GM18507 (cell line): Measurements from ENCODE around the gene SLC22A16.
"Not testable (repeated sequence)": the region's sequence is repeated elsewhere in the genome, so short reads cannot be mapped to it uniquely, and the experiment has no call there.

Experiments used
- DNase-seq: peaks from one replicate; pipeline ENCODE4 v3.0.0; 2011; ENCODE audit warnings: low read depth; ENCODE audit not compliant: insufficient read length; ENCODE audit errors: extremely low spot score
- FAIRE-seq: peaks from 2 replicates; lab custom pipeline; 2011; peaks lifted over from hg19 to GRCh38; lab: Jason Lieb, UNC

Gene SLC22A16

DNA sequence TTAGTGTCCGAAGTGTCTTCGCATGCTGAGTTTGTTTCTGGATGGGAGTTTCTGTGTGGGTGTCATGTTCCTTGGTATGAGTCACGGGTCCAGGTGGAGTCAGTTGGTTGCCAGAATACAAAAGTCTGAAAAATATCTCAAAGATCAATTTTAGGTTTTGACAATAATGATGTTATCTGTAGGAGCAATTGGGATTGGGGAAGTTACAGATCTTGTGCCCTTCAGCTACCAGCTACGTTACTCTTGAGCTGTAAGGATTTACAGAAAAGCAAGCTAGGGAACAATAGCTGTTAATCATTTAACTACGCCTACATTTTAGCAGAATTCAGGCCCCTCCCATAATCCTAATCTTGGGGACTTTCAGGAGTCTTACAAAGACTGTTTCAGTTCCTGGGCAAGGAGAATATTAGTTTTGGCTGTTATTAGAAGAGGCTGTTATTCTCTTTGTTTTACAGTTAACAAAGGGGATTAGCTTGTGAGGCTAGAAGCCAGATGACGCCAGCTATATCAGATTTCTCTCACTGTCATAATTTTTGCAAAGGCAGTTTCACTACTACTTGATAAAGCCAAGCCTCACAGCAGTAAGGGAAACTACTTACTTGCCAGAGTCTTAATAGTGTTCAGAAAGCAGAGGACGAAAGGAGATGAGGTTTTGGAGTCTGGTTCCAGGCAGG is 15.4 kb upstream of the SLC22A16 start:
- DNase-seq (no peak), FAIRE-seq (no peak)

DNA sequence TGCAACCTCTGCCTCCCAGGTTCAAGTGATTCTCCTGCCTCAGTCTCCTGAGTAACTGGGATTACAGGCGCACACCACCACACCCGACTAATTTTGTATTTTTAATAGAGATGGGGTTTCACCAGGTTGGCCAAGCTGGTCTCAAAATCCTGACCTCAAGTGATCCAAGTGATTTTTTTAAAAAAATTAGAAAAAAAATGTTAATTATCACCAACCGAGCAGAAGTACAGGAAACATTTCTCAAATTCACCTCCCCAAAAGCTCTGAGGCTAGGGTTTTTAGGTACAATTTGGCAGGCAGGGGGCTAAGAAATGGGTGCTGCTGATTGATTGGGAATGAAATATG is 14.9 kb upstream of the SLC22A16 start:
- no peak for DNase-seq
- FAIRE-seq: no peak

DNA sequence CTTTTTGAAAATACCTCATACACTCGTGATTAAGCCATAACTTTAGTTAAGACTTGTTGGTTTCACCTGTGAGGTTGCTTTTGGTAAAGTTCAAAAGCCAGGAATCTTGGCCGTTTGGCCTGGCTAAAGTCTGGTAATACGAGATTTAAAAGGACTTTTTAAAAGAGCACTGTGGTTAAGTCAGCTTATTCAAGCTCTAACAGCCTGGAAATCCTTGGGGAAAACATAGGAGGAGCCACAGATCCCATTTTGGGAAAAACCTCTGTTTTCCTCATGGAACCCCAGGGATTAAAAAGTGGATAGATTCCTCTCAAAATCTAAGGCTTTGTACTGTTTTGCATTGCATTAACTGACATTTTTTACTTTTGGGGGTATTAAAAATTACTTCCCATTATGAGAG is 13.7 kb upstream of the SLC22A16 start:
- no peak for DNase-seq
- FAIRE-seq: no peak

DNA sequence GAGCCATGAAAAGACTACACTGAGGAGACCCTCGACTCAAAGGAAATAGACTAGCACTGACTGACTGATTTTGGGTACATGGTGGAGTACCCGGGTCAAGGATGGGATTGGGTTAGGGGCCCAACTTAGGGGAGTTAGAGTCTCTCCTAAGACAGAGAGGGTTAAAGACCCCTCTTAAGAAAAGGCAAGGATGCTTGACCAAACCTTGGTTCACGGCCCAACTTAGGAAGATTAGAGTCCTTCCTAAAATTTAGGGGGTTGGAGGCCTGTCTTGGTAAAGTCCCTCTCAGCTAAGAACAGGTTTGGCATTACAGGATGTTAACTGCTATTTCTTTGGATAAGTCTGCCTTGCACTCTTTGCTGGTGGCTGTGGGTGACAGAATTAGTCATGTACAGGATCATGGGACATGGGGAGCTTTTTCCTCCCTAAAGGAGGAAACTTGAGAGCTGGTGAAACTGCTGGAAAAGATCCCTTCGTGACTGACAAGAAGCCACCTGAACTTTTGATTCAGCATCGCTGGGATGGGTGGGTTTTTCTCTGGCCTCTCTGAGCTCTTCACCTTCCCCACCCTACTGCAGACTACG is 12.3 kb upstream of the SLC22A16 start:
- DNase-seq (no peak), FAIRE-seq (no peak)

DNA sequence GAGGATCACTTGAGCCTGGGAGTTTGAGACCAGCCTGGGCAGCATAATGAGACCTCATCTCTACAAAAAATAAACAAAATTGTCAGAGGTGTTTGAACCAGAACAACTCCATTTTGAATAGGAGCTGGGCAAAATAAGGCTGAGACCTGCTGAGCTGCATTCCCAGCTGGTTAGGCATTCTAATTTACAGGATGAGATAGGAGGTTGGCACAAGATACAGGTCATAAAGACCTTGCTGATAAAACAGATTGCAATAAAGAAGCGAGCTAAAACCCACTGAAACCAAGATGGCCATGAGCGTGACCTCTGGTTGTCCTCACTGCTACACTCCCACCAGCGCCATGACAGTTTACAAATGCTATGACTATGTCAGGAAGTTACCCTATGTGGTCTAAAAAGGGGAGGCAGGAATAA is 11.6 kb upstream of the SLC22A16 start:
- DNase-seq, FAIRE-seq: not testable (repeated sequence)

DNA sequence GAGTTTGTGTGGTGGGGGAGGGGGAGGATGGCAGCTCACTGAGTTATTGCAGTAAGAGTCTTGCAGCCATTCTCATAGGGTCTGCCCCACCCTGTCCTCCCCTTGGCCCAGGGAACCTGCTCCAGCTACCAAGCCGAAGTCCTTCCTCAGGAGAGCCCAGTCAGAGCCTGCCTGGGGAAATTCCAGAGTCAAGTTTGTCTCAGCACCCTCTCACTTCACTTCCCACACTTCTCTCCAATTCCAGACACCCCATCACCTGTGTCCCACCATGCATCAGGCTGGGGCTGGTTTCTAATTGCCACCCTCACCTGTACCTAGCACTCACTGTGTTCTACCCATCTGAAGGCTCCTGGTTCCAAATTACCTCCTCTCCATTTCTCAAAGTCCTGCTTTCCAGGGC is 10.3 kb upstream of the SLC22A16 start:
- FAIRE-seq (no peak), DNase-seq (no peak)

DNA sequence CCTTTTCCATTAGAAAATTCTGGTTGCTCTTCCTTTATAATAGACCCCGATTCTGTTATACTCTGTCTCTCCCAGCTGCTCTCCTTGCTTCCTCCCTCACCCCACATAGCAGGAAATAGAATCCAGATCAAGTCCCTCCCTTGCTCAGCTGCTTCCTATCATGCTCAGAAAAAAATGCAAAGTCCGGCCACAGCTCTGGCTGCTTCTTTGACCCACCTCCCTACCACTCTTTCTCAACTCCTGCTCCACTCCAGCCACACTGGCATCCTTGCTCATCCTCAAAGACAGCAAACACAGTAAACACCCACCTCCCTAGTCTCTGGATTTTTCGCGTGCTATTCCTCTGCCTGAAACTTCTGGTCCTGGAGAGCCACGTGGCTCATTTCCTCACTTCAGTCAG is 9.1 kb upstream of the SLC22A16 start:
- DNase-seq (no peak), FAIRE-seq (no peak)

DNA sequence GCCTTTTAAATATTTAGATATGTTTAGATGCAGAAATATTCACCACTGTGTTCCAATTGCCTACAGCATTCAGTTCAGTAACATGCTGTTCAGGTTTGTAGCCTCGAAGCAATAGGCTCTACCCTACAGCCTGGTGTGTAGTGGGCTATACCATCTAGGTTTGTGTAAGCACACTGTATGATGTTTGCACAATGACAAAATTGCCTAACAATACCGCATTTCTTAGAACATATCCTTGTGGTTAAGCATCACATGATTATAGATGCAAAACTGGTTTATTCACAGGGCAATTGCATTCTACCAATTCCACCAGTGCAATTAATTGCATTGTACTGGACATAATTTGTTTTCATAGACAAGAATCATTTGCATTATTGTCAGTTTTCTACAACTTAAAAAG is 7.9 kb upstream of the SLC22A16 start:
- FAIRE-seq (no peak), DNase-seq (no peak)

DNA sequence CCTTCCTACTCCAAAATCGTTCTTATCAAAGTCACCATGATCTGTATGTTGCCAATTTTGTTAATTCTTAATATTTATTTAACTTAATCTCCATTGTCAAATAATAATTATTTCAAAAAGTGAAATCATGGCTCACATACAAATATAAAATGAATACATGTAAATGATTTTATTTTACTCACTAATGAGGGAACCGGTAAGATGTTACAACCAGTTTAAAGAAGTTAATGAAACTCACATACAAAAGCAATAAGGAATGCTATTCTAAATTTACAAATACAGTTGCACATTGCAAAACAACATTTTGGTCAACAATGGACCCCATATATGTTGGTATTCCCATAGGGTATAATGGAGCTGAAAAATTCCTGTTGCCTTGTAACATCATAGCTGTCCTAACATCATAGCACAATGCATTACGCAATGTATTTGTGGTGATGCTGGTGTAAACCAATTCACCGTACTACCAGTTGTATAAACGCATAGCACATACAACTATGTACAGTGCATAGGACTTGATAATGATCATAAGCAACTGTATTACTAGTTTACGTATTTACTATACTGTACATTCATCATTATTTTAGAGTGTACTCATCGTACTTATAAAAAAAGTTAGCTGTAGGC is 6.5 kb upstream of the SLC22A16 start:
- FAIRE-seq: no peak

DNA sequence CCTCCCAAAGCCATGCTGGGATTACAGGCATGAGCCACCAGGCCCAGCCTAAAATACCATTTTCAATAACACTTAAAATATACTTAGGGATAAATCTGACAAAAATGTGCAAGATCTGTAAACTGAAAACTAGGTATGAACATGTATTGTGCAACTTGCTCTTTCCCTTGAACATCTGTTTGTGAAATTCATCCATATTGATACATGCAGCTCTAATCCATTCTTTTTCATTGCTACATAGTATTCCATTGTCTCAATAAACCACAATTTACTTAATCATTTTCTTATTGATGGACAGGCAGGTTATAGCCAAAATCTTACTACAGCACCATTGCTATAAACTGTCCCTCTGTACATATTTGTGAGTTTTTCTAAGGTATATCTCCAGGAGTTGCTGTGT is 4.7 kb upstream of the SLC22A16 start:
- DNase-seq: no peak
- FAIRE-seq: no peak

More for the DNA sequence above, 6.5 kb upstream of the SLC22A16 start:
- DNase-seq: no peak

DNA sequence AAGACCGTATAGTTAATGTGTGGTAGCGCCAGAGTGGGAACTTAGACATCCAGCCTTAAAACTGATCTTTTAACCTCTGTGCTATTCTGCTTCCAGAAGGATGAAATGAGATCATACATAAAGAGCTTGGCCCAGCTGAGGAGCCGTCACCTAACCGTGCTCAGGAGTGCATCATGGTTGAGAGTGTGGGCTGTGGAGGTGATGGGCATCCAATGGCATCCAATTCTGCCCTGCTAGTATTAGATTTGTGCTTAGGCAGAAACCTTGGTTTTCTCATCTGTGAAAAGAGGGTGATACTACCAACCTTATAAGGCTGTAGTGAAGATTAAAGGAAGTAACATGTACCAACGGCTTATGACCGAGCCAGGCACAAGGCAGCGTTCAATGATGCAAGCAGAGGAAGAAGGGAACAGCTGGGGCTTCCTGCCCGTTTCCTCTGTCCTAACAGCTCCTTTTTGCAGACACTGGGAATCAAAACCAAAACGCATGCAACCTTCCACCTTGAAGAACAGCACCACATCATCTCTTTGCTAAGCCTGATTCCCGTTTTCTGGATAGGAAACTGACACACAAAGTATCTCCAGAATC is 1.3 kb downstream of the SLC22A16 start:
- DNase-seq (no peak), FAIRE-seq (no peak)

DNA sequence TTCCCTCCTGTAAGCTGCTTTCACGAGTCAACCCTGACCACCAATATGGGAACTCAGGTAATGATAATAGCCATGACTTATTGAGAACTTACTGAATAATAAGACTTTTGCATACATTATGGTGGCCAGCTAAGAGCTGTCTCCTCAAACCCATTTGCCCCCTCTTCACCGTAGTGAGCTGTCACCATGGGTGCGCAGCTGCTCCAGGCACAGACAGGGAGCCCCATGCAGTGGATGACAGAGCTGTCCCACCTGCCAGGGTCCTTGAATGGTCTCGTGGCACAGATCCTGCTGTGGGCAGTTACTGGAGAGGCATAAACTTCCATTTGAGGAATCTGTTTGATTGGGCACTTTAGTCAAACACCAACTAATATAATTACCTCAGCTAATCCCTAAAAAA is 1.9 kb downstream of the SLC22A16 start:
- FAIRE-seq (no peak), DNase-seq (no peak)

DNA sequence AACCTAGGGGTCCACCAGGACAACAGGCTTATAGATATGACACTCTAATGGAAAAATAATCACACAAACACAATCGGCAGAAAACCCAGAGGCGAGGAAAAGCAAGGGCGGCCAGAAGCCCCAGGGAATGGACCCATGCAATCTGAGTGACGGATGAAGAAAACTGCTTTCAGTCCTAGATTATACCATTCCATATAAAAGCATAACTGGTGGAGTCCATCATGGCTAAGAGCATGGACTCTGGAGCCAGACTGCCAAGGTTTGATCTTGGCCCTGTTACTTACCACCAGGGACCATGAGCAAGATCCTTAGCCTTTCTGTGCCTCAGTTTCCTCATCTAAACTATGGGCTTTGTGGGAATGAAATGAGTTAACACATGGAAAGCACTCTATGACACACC is 3.7 kb downstream of the SLC22A16 start:
- FAIRE-seq (no peak), DNase-seq (no peak)

DNA sequence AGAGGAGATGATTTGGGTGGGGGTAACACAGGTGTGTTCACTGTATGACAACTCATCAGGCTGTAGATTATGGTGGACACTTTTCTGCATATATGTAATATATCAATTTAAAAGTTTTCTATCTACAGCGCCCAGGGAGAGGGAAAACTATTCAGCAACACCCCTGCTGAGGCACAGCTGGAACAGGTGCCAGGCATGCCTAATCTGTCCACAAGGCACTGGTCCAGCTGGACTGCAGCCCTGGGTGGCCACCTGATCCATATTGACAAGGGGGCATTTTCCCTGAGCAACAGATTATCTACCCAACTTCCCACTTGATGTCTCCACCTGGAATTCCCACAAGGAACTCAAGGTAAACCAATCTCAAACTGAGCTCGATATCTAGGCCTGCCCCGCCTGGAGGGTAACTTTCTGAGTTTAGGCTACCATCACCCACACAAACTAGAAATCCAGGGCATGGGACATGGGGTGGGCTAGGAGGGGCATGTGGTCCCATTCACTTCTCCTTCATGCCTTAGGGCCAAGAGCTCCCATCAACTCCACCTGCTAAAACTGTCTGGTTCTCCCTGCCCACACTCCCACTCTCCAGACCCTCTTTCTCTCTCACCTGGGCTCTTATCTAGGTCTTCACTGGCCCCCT is 4.6 kb downstream of the SLC22A16 start:
- no peak for DNase-seq
- no peak for FAIRE-seq

DNA sequence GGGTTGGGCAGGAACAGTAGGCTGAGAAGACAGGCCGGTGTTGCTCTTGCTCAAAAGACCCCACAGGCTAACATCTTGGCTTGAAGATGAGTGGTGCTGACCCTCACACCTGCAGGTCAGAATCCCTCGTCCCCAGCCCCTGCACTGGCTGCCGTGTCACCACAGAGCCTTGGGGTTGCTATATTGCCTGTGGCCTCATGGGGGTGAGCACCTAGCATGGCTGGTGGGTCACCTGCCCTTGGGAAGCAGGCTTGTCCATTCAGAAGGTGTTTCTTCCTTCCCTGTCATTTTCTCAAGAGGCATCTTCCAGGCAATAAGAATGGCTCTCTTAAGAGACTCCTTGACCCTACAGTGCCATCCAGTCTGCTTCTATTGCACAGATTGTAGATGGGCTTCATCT is 7.7 kb downstream of the SLC22A16 start:
- FAIRE-seq: no peak
- DNase-seq: no peak

DNA sequence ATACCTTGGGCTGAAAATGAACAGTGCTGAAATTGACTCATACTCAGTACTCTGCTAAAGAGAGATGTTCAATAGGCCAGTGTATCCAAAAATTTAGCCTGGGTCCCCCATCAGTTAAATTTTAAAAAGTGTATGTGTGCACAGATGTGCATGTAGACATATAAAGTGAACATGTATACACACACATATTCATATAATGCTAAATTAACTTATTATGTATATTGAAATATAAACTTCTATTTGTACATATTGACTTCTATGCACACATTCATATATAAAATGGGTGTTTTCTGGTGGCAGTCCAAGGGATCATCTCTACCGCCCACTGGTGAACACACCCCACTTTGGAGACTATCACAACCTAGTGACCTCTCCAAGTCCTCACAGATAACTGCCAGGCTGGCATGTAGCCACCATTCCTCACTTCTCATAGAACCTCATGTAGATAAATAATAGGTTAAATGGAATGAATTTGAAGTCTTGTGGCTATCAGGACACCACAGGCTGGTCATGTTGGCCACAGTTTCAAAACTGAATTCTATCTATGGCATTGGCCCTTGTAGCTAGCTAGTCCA is 8.8 kb downstream of the SLC22A16 start:
- no peak for FAIRE-seq
- no peak for DNase-seq

DNA sequence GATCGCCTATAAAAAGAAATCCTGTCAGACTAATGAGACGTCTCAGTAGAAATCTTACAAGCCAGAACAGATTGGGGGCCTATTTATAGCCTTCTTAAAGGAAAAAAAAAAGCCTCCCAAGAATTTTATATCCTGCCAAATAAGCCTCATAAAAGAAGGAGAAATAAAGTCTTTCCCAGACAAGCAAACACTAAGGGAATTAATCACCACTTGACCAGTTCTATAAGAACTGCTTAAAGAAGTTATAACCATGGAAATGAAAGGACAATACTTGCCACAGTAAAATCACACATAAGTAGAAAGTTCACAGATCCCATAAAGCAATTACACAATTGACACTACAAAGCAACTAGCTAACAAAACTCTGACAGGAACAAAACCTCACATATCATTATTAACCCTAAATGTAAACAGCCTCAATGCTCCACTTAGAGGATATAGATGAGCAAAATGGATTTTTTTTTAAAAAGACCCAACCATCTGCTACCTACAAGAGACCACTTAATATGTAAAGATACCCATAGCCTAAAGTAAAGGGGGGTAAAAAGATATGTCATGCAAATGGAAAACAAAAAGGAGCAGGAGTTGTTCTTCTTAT is 13.4 kb downstream of the SLC22A16 start:
- DNase-seq (no peak), FAIRE-seq (no peak)

DNA sequence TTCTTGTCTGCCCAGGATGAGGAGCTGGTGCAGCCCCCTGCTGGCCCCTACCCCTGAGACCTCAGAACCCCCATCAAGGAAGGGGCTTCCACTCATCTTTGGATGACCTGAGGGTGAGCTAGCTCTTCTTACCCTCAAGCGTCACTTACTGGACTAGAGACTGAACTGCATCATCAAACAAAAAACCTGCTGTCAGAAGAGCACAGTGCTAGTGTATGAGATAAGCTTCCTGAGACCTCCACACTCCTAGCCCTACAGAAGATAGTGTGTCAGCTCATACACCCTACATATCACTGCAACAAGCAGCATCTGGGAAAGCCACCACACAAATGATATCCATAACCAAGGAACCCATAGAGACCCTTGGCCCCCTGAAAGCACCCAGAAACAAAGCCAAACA is 15.0 kb downstream of the SLC22A16 start:
- no peak for DNase-seq
- no peak for FAIRE-seq

DNA sequence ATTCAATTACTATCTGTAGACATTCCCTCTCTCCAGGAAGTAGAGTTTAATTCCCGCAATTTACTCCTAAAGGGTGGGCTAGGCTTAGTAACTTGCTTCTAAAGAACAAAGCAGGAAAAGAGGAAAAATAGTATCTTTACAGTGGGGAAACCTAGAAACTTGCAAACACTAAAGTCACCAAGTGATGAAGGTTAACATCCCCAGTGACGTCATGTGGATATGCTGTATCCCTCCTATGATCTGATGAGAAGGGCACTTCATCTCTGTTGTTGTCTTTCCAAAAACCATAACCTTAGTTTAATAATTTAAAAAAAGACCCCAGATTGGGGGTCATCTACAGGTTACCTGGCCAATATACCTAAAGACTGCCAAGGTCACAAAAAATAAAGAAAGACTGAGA is 17.3 kb downstream of the SLC22A16 start:
- FAIRE-seq: no peak
- no peak for DNase-seq

DNA sequence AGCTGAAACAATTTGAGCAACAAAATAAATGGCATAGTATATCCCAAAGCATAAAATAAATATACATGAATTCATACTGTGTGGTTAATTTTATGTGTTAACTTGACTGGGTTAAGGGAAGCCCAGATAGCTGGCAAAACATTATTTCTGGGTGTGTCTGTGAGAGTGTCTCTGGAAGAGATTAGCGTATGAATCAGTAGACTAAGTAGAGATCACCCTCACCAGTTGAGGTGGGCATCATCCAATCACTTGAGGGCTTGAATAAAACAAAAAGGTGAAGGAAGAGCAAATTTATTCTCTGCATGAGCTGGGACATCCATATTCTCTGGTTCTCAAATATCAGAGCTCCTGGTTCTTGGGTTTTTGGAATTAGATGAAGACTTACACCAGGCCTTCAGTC is 17.9 kb downstream of the SLC22A16 start:
- FAIRE-seq (no peak), DNase-seq (no peak)
